Mucosa of rectum (tissue), 2 donors: ENCODE results near the gene CORO2B.

Experiments used
- H3K27ac ChIP-seq, 2 donors: one replicate each; pipeline ENCODE4 v1.7.0; 2013; ENCODE audit warnings: inconsistent platforms in 2 of 2, low read depth in 2 of 2, low read length in 2 of 2
- H3K27me3 ChIP-seq, 2 donors: one replicate each; pipeline ENCODE4 v1.7.0; 2013; ENCODE audit warnings: low read length in 2 of 2; ENCODE audit not compliant: control insufficient read depth in 2 of 2, insufficient read depth in 2 of 2
- H3K36me3 ChIP-seq, 2 donors: one replicate each; pipeline ENCODE4 v1.7.0; 2013; ENCODE audit warnings: low read length in 2 of 2; ENCODE audit not compliant: control insufficient read depth in 2 of 2, insufficient read depth in 2 of 2
- H3K4me1 ChIP-seq, 2 donors: one replicate each; pipeline ENCODE4 v1.7.0; 2013; ENCODE audit warnings: low read length in 2 of 2, mild to moderate bottlenecking in 1 of 2; ENCODE audit not compliant: control insufficient read depth in 2 of 2, insufficient read depth in 2 of 2
- H3K4me3 ChIP-seq, 2 donors: one replicate each; pipeline ENCODE4 v1.7.0; 2013; ENCODE audit warnings: low read length in 2 of 2
- H3K9ac ChIP-seq, 2 donors: one replicate each; pipeline ENCODE4 v1.7.0; 2013; ENCODE audit warnings: low read length in 2 of 2, low read depth in 1 of 2, mild to moderate bottlenecking in 1 of 2
- H3K9me3 ChIP-seq, 2 donors: one replicate each; pipeline ENCODE4 v1.7.0; 2013; ENCODE audit warnings: low read length in 2 of 2; ENCODE audit not compliant: control insufficient read depth in 2 of 2
- donor health status: healthy.
- donor health status: Normal muscosa, but diverticular disease.

The CORO2B gene

GRCh38 chr15:68700455-68701123, 121.8 kb downstream of the CORO2B start:
- Histone ChIP-seq H3K4me1 (peaks cover 0 to 6% of the 10 kb centered on the region in 2 donors), H3K9ac (no peak overlapping the region), H3K36me3 (no peaks in the 10 kb centered on the region), H3K4me3 (no peak overlapping the region), H3K27ac (no peak overlapping the region), H3K27me3 (peaks cover 0 to 3% of the 10 kb centered on the region in 2 donors), H3K9me3 (no peaks in the 10 kb centered on the region)

GRCh38 chr15:68701886-68702285, 123.1 kb downstream of the CORO2B start:
- H3K27ac ChIP-seq, result no peak overlapping the region
- H3K27me3 ChIP-seq, result peaks cover 0 to 3% of the 10 kb centered on the region in 2 donors
- H3K4me1 ChIP-seq, result peaks cover 0 to 6% of the 10 kb centered on the region in 2 donors
- no peaks in the 10 kb centered on the region for H3K9me3 ChIP-seq
- no peak overlapping the region for H3K4me3 ChIP-seq
- no peaks in the 10 kb centered on the region for H3K36me3 ChIP-seq
- no peak overlapping the region for H3K9ac ChIP-seq

- no peaks in the 10 kb centered on the region for H3K36me3 ChIP-seq
- H3K27me3 ChIP-seq, result peaks cover 0 to 3% of the 10 kb centered on the region in 2 donors
- H3K4me1 ChIP-seq, result peaks cover 0 to 6% of the 10 kb centered on the region in 2 donors
- H3K4me3 ChIP-seq, result no peak overlapping the region
- H3K9me3 ChIP-seq, result no peaks in the 10 kb centered on the region
- no peak overlapping the region for H3K9ac ChIP-seq
- H3K27ac ChIP-seq, result no peak overlapping the region
These were observed 125.8 kb downstream of the CORO2B start for GRCh38 chr15:68704496-68705021.

- H3K27ac ChIP-seq, result no peak overlapping the region
- H3K9me3 ChIP-seq, result no peaks in the 10 kb centered on the region
- no peaks in the 10 kb centered on the region for H3K36me3 ChIP-seq
- no peak overlapping the region for H3K9ac ChIP-seq
- H3K4me3 ChIP-seq, result no peak overlapping the region
- peaks cover 0 to 6% of the 10 kb centered on the region in 2 donors for H3K4me1 ChIP-seq
- peaks cover 0 to 3% of the 10 kb centered on the region in 2 donors for H3K27me3 ChIP-seq
These were observed 127.5 kb downstream of the CORO2B start for GRCh38 chr15:68706256-68706655.

- Histone ChIP-seq H3K36me3 (no peaks in the 10 kb centered on the region), H3K4me3 (no peak overlapping the region), H3K4me1 (peaks cover 0 to 6% of the 10 kb centered on the region in 2 donors), H3K9me3 (no peaks in the 10 kb centered on the region), H3K9ac (no peak overlapping the region), H3K27ac (no peak overlapping the region), H3K27me3 (peaks cover 0 to 3% of the 10 kb centered on the region in 2 donors)
These were observed 128.1 kb downstream of the CORO2B start for GRCh38 chr15:68706931-68707330.

GRCh38 chr15:68707386-68707785, 128.6 kb downstream of the CORO2B start:
- Histone ChIP-seq H3K27ac (no peak overlapping the region), H3K9ac (no peak overlapping the region), H3K27me3 (no peaks in the 10 kb centered on the region), H3K9me3 (no peaks in the 10 kb centered on the region), H3K36me3 (no peaks in the 10 kb centered on the region), H3K4me1 (peaks cover 0 to 6% of the 10 kb centered on the region in 2 donors), H3K4me3 (no peak overlapping the region)

GRCh38 chr15:68709876-68710275, 131.1 kb downstream of the CORO2B start:
- Histone ChIP-seq H3K4me3 (no peak overlapping the region), H3K9ac (no peak overlapping the region), H3K27ac (no peak overlapping the region), H3K36me3 (no peaks in the 10 kb centered on the region), H3K9me3 (no peaks in the 10 kb centered on the region), H3K27me3 (no peaks in the 10 kb centered on the region), H3K4me1 (no peaks in the 10 kb centered on the region)

- H3K4me3 ChIP-seq, result no peak overlapping the region
- H3K4me1 ChIP-seq, result no peaks in the 10 kb centered on the region
- no peaks in the 10 kb centered on the region for H3K9me3 ChIP-seq
- no peaks in the 10 kb centered on the region for H3K36me3 ChIP-seq
- H3K9ac ChIP-seq, result no peak overlapping the region
- H3K27ac ChIP-seq, result no peak overlapping the region
- H3K27me3 ChIP-seq, result no peaks in the 10 kb centered on the region
These were observed 131.7 kb downstream of the CORO2B start for GRCh38 chr15:68710536-68710935.

GRCh38 chr15:68711406-68711805, 132.6 kb downstream of the CORO2B start:
- no peak overlapping the region for H3K27ac ChIP-seq
- no peaks in the 10 kb centered on the region for H3K27me3 ChIP-seq
- H3K36me3 ChIP-seq, result no peaks in the 10 kb centered on the region
- no peaks in the 10 kb centered on the region for H3K4me1 ChIP-seq
- H3K9me3 ChIP-seq, result no peaks in the 10 kb centered on the region
- no peak overlapping the region for H3K9ac ChIP-seq
- no peak overlapping the region for H3K4me3 ChIP-seq

- no peaks in the 10 kb centered on the region for H3K36me3 ChIP-seq
- H3K9me3 ChIP-seq, result no peaks in the 10 kb centered on the region
- H3K27me3 ChIP-seq, result no peaks in the 10 kb centered on the region
- no peaks in the 10 kb centered on the region for H3K4me1 ChIP-seq
- H3K27ac ChIP-seq, result no peak overlapping the region
- H3K9ac ChIP-seq, result no peak overlapping the region
- no peak overlapping the region for H3K4me3 ChIP-seq
These were observed 134.1 kb downstream of the CORO2B start for GRCh38 chr15:68712886-68713285.
